HepG2 (cell line): ENCODE data around the gene RB1. TPM values are rescaled to one million over a fixed set of nuclear protein-coding genes. Genes with fewer than 3 reads are reported as not detected.

Experiments
- ATAC-seq: fragments of 200-7000 bp; cut with Tn5 transposase; 3 replicates; pipeline ENCODE4 v1.9.1; 2020; ENCODE audit warnings: mild to moderate bottlenecking, moderate library complexity
- BruUV-seq: library from RNA; stranded (reverse); fragments of 400-500 nt; replicated peaks from 2 replicates; lab custom pipeline; 2021; lab: Mats Ljungman, UMichigan
- CTCF ChIA-PET: fragments of 300-600 bp; formaldehyde crosslinking; extraction: SDS; loops from one replicate; lab custom pipeline; 2021; ENCODE audit warnings: low total read pairs, inconsistent platforms, low intra/inter-chr PET ratio; lab: Yijun Ruan, JAX
- POLR2A ChIA-PET: fragments of 350-600 bp; sonication (Branson Sonifier 250); formaldehyde crosslinking; loops from one replicate; lab custom pipeline; 2020; ENCODE audit warnings: antibody characterized with exemption, inconsistent platforms; lab: Yijun Ruan, JAX
- DNase-seq: peaks from one replicate; pipeline ENCODE4 v3.0.0-alpha.2; 2015; ENCODE audit warnings: low spot score
- FAIRE-seq: peaks from 3 replicates; lab custom pipeline; 2011; peaks lifted over from hg19 to GRCh38; lab: Jason Lieb, UNC
- H2AFZ ChIP-seq: one replicate; pipeline ENCODE4 v1.6.1; 2011; ENCODE audit warnings: low read length, inconsistent platforms
- H3K27ac ChIP-seq: fragments of 300-600 bp; 3 replicates; pipeline ENCODE4 v1.8.0; 2011; ENCODE audit warnings: mixed run types, mild to moderate bottlenecking, mixed read lengths, low read length, inconsistent platforms; ENCODE audit not compliant: insufficient read depth; ENCODE audit errors: extremely low read length
- H3K27me3 ChIP-seq, 2 experiments: fragments of 200-600 bp in 1 of 2; 2 replicates in 1 of 2; 3 replicates in 1 of 2; pipeline versions ENCODE4 v1.6.0 to v1.8.0; 2011; ENCODE audit warnings: low read length in 2 of 2, mild to moderate bottlenecking in 2 of 2, moderate library complexity in 2 of 2, inconsistent platforms in 1 of 2; ENCODE audit not compliant: insufficient read depth in 2 of 2, control insufficient read depth in 1 of 2
- H3K36me3 ChIP-seq, 2 experiments: fragments of 200-600 bp in 1 of 2; replicated peaks in 1 of 2; 2 replicates in 1 of 2; 3 replicates in 1 of 2; pipeline versions ENCODE4 v1.5.1 to v1.8.0; 2011; ENCODE audit warnings: low read length in 2 of 2, inconsistent platforms in 1 of 2; ENCODE audit not compliant: insufficient read depth in 2 of 2, control insufficient read depth in 1 of 2
- H3K4me1 ChIP-seq: 2 replicates; pipeline ENCODE4 v1.5.1; 2012; ENCODE audit warnings: low read length, inconsistent platforms; ENCODE audit not compliant: insufficient read depth
- H3K4me2 ChIP-seq: 2 replicates; pipeline ENCODE4 v1.6.0; 2011; ENCODE audit warnings: low read depth, low read length, inconsistent platforms
- H3K4me3 ChIP-seq, 3 experiments: fragments of 200-600 bp in 1 of 3; sonication (generic), shearing (Covaris generic) in 1 of 3; replicated peaks in 1 of 3; 2 replicates each; pipeline ENCODE4 v1.5.1; 2011 to 2016; ENCODE audit warnings: low read length in 3 of 3, inconsistent platforms in 2 of 3, low read depth in 2 of 3, mild to moderate bottlenecking in 2 of 3, control low read depth in 1 of 3, mixed read lengths in 1 of 3; ENCODE audit not compliant: insufficient read depth in 1 of 3
- H3K79me2 ChIP-seq: one replicate; pipeline ENCODE4 v1.6.1; 2011; ENCODE audit warnings: low read length, inconsistent platforms; ENCODE audit not compliant: insufficient read depth
- H3K9ac ChIP-seq: 2 replicates; pipeline ENCODE4 v1.6.0; 2011; ENCODE audit warnings: mild to moderate bottlenecking, low read depth, low read length, inconsistent platforms; ENCODE audit not compliant: insufficient read depth
- H3K9me3 ChIP-seq: 2 replicates; pipeline ENCODE4 v1.5.1; 2012; ENCODE audit warnings: mild to moderate bottlenecking, low read length
- H4K20me1 ChIP-seq: 2 replicates; pipeline ENCODE4 v1.6.0; 2011; ENCODE audit warnings: inconsistent platforms, mild to moderate bottlenecking, low read length, moderate library complexity; ENCODE audit not compliant: insufficient read depth
- ETV5 ChIP-seq: IDR thresholded peaks from 2 replicates; pipeline ENCODE4 v1.6.1; 2018; ENCODE audit warnings: missing biosample characterization, missing genetic modification reagents, inconsistent platforms, borderline replicate concordance
- FOXK1 ChIP-seq: sonication (generic); formaldehyde crosslinking; IDR thresholded peaks from 2 replicates; pipeline ENCODE4 v1.4.0; 2020; ENCODE audit warnings: low read depth, missing genetic modification reagents, borderline replicate concordance
- MBNL3 ChIP-seq: fragments of 250-450 bp; sonication (Bioruptor Pico); conservative IDR thresholded peaks from 2 replicates; pipeline ENCODE4 v1.8.0; 2022; ENCODE audit warnings: mild to moderate bottlenecking, inconsistent platforms
- MTA1 ChIP-seq: sonication (generic); formaldehyde crosslinking; IDR thresholded peaks from 2 replicates; pipeline ENCODE4 v1.4.0; 2020; ENCODE audit warnings: missing genetic modification reagents, mild to moderate bottlenecking, borderline replicate concordance
- NFATC3 ChIP-seq: sonication (generic); formaldehyde crosslinking; IDR thresholded peaks from 2 replicates; pipeline ENCODE4 v1.5.1; 2020; ENCODE audit warnings: mild to moderate bottlenecking, missing genetic modification reagents
- SALL2 ChIP-seq: sonication (generic); formaldehyde crosslinking; IDR thresholded peaks from 2 replicates; pipeline ENCODE4 v1.8.1; 2023; ENCODE audit warnings: mild to moderate bottlenecking, missing genetic modification reagents, inconsistent platforms
- SRF ChIP-seq: IDR thresholded peaks from 2 replicates; pipeline ENCODE4 v1.6.1; 2011; ENCODE audit warnings: mild to moderate bottlenecking, low read depth, low read length, moderate library complexity
- ZNF143 ChIP-seq: sonication (generic); formaldehyde crosslinking; IDR thresholded peaks from 2 replicates; pipeline ENCODE4 v1.4.0; 2020; ENCODE audit warnings: missing genetic modification reagents
- ZNF30 ChIP-seq: sonication (generic); formaldehyde crosslinking; IDR thresholded peaks from 2 replicates; pipeline ENCODE4 v1.5.0; 2020; ENCODE audit warnings: mild to moderate bottlenecking, missing genetic modification reagents
- ZNF337 ChIP-seq: sonication (generic); formaldehyde crosslinking; IDR thresholded peaks from 2 replicates; pipeline ENCODE4 v1.5.1; 2020; ENCODE audit warnings: missing genetic modification reagents, low read depth, mild to moderate bottlenecking, borderline replicate concordance
- ZNF343 ChIP-seq: sonication (generic); formaldehyde crosslinking; IDR thresholded peaks from 2 replicates; pipeline ENCODE4 v1.4.0; 2020; ENCODE audit warnings: mild to moderate bottlenecking, missing genetic modification reagents
- ZNF605 ChIP-seq: sonication (generic); formaldehyde crosslinking; IDR thresholded peaks from 2 replicates; pipeline ENCODE4 v1.8.0; 2022; ENCODE audit warnings: mild to moderate bottlenecking, missing genetic modification reagents
- ZNF644 ChIP-seq: IDR thresholded peaks from 2 replicates; pipeline ENCODE4 v1.6.1; 2016; ENCODE audit warnings: low read depth
- ZNF703 ChIP-seq: sonication (generic); formaldehyde crosslinking; IDR thresholded peaks from 2 replicates; pipeline ENCODE4 v1.5.1; 2020; ENCODE audit warnings: missing genetic modification reagents, mild to moderate bottlenecking, moderate library complexity, borderline replicate concordance
- ZNF724P ChIP-seq: sonication (generic); formaldehyde crosslinking; IDR thresholded peaks from 2 replicates; pipeline ENCODE4 v1.8.0; 2022; ENCODE audit warnings: missing genetic modification reagents, borderline replicate concordance
- ZSCAN22 ChIP-seq: sonication (generic); formaldehyde crosslinking; IDR thresholded peaks from 2 replicates; pipeline ENCODE4 v1.4.0; 2020; ENCODE audit warnings: mild to moderate bottlenecking, missing genetic modification reagents
- WGBS: methylation state at CpG from one replicate; pipeline ENCODE4 v1.1.6; 2017; ENCODE audit warnings: low lambda C conversion rate; 5-methylcytosine and 5-hydroxymethylcytosine counted together
- in situ Hi-C: cut with HindIII; loops from 2 replicates; pipeline ENCODE4 v1.10.0; 2017; ENCODE audit warnings: low pct_unique_long_range_greater_than_20kb; ENCODE audit not compliant: extremely low pct_ligation_motif_present
- intact Hi-C: fragments of 100-400 bp; cut with micrococcal nuclease; formaldehyde crosslinking; loops from one replicate; pipeline ENCODE4 v1.10.0; 2022; ENCODE audit not compliant: unreplicated experiment
- polyA plus RNA-seq, 8 experiments: library from polyadenylated mRNA; depleted of rRNA in 3 of 8; stranded (reverse) in 7 of 8; unstranded in 1 of 8; fragments of >200 nt; fragmentation: Illumina TruSeq in 4 of 8; extraction: Trizol in 4 of 8; gene quantifications; 2 replicates each; pipeline versions ENCODE4 v1.2.1 to v1.2.3, GENCODE V29; 2011 to 2016; ENCODE audit warnings: low read depth in 4 of 8, missing spikeins in 1 of 8, mixed read lengths in 1 of 8; ENCODE audit not compliant: insufficient read depth in 1 of 8
- total RNA-seq, 5 experiments: library from RNA; depleted of rRNA; stranded (reverse); fragments of >200 nt; fragmentation: Illumina TruSeq; extraction: Trizol; gene quantifications; 2 replicates each; pipeline ENCODE4 v1.2.3, GENCODE V29; 2016; ENCODE audit warnings: low read depth in 1 of 5
- TF ChIP-seq, protein P1 (sequence below): sonication (generic); formaldehyde crosslinking; IDR thresholded peaks from 2 replicates; pipeline ENCODE4 v1.4.0; 2020; ENCODE audit warnings: mild to moderate bottlenecking, missing genetic modification reagents
- TF ChIP-seq, protein P2 (sequence below): sonication (generic); formaldehyde crosslinking; IDR thresholded peaks from 2 replicates; pipeline ENCODE4 v1.4.0; 2020; ENCODE audit warnings: missing genetic modification reagents

RB1 gene
- total and polyA plus RNA-seq, 2 of the 13 experiments (the other 11 are each of a cell fraction or from before 2014, with no cell fraction given), result 15.6 to 23.7 TPM

DNA sequence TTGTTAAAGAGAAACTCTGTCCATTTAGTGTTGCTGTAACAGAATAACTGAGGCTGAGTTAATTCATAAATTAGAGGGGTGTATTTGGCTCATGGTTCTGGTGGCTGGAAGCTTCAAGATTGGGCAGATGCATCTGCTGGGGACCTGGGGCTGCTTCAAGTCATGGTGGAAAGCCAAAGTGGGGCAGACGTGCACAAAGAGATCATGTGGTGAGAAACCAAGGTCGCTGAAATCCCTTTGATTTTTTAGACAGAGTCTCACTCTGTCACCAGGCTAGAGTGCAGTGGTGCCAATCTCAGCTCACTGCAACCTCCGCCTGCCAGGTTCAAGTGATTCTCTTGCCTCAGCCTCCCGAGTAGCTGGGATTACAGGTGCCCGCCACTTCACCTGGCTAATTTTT lies 183.3 kb downstream of the RB1 start:
- no peak for ATAC-seq
- H3K4me3 ChIP-seq, result no peak overlapping the region
- H3K4me1 ChIP-seq, result peaks cover 11% of the 10 kb centered on the region
- H3K36me3 ChIP-seq, result peaks cover 0 to 1% of the 10 kb centered on the region in 2 experiments; a peak in 1 of 5 replicates
- TF ChIP-seq, protein P1, sequence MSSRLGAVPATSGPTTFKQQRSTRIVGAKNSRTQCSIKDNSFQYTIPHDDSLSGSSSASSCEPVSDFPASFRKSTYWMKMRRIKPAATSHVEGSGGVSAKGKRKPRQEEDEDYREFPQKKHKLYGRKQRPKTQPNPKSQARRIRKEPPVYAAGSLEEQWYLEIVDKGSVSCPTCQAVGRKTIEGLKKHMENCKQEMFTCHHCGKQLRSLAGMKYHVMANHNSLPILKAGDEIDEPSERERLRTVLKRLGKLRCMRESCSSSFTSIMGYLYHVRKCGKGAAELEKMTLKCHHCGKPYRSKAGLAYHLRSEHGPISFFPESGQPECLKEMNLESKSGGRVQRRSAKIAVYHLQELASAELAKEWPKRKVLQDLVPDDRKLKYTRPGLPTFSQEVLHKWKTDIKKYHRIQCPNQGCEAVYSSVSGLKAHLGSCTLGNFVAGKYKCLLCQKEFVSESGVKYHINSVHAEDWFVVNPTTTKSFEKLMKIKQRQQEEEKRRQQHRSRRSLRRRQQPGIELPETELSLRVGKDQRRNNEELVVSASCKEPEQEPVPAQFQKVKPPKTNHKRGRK (CRISPR knock-in tag), result no peak
- no peak for TF ChIP-seq ZNF343 (CRISPR knock-in tag)
- no peak for TF ChIP-seq ZNF724P (CRISPR knock-in tag)
- no peak for TF ChIP-seq ZNF644 (CRISPR knock-in tag)
- TF ChIP-seq FOXK1 (CRISPR knock-in tag), result no peak
- no peak for TF ChIP-seq ZNF703
- TF ChIP-seq, all 625 proteins: peak for 0
- intact Hi-C loops (no loop called here), in situ Hi-C loops (no loop called here)
- 93% methylated on average over 5 of the region's 5 CpGs for WGBS
- Histone ChIP-seq H3K9me3 (no peaks in the 10 kb centered on the region), H4K20me1 (no peaks in the 10 kb centered on the region), H3K79me2 (no peaks in the 10 kb centered on the region), H2AFZ (no peak overlapping the region), H3K9ac (no peak overlapping the region), H3K27ac (no peak overlapping the region), H3K27me3 (no peaks in the 10 kb centered on the region; a peak in 1 of 5 replicates), H3K4me2 (no peak overlapping the region)
- no TSS peak for BruUV-seq
- POLR2A ChIA-PET, result no interaction called here
- DNase-seq (no peak), FAIRE-seq (no peak)
- CTCF ChIA-PET, result no interaction called here

DNA sequence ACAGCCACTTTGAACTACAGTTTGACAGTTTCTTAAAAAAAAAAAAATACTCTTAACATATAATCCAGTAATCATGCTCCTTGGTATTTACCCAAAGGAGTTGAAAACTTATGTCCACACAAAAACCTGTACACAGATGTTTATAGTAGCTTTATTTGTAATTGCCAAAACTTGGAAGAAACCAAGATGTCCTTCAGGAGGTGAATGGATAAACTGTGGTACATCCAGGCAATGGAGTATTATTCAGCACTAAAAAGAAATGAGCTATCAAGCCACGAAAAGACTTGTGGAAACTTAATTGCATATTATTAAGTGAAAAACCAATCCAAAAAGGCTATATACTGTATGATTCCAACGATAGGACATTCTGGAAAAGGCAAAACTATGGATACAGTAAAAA lies 184.4 kb downstream of the RB1 start:
- 81% methylated on average over 2 of the region's 2 CpGs for WGBS
- no peak overlapping the region for H3K4me3 ChIP-seq
- no peaks in the 10 kb centered on the region for H3K79me2 ChIP-seq
- in situ Hi-C loops, result no loop called here
- BruUV-seq, result no TSS peak
- H3K9me3 ChIP-seq, result no peaks in the 10 kb centered on the region
- no peaks in the 10 kb centered on the region; a peak in 1 of 5 replicates for H3K27me3 ChIP-seq
- H3K9ac ChIP-seq, result no peak overlapping the region
- H2AFZ ChIP-seq, result no peak overlapping the region
- CTCF ChIA-PET, result no interaction called here
- H4K20me1 ChIP-seq, result no peaks in the 10 kb centered on the region
- FAIRE-seq, result no peak
- DNase-seq, result no peak
- H3K4me2 ChIP-seq, result no peak overlapping the region
- no peak for ATAC-seq
- H3K27ac ChIP-seq, result no peak overlapping the region
- peaks cover 19% of the 10 kb centered on the region for H3K4me1 ChIP-seq
- intact Hi-C loops, result no loop called here
- H3K36me3 ChIP-seq, result peaks cover 0 to 1% of the 10 kb centered on the region in 2 experiments; a peak in 1 of 5 replicates
- POLR2A ChIA-PET, result no interaction called here
- TF ChIP-seq SALL2 (CRISPR knock-in tag) (no peak), ZNF337 (no peak), MTA1 (CRISPR knock-in tag) (no peak), ZSCAN22 (no peak), NFATC3 (CRISPR knock-in tag) (no peak), SRF (no peak), MBNL3 (CRISPR knock-in tag) (no peak), ZNF143 (CRISPR knock-in tag) (no peak), ZNF605 (no peak), ZNF30 (CRISPR knock-in tag) (no peak), ETV5 (no peak)
- TF ChIP-seq, protein P2, sequence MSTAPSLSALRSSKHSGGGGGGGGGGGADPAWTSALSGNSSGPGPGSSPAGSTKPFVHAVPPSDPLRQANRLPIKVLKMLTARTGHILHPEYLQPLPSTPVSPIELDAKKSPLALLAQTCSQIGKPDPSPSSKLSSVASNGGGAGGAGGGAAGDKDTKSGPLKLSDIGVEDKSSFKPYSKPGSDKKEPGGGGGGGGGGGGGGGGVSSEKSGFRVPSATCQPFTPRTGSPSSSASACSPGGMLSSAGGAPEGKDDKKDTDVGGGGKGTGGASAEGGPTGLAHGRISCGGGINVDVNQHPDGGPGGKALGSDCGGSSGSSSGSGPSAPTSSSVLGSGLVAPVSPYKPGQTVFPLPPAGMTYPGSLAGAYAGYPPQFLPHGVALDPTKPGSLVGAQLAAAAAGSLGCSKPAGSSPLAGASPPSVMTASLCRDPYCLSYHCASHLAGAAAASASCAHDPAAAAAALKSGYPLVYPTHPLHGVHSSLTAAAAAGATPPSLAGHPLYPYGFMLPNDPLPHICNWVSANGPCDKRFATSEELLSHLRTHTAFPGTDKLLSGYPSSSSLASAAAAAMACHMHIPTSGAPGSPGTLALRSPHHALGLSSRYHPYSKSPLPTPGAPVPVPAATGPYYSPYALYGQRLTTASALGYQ (CRISPR knock-in tag), result no peak
